Activated CD8-positive, alpha-beta T cell treated with anti-CD3 and anti-CD28 coated beads for 36 hours (primary cell): ENCODE results near the gene SPATA3. TPM values are rescaled to one million over a fixed set of nuclear protein-coding genes. Genes with fewer than 3 reads are reported as not detected.

Experiments used
- ATAC-seq: fragments of 200-7000 bp; cut with Tn5 transposase; one replicate; pipeline ENCODE4 v1.10.0; 2021; ENCODE audit warnings: mild to moderate bottlenecking, moderate library complexity
- CTCF ChIA-PET: fragments of 350-600 bp; sonication (Branson Sonifier 250); formaldehyde crosslinking; loops from one replicate; lab custom pipeline; 2021; ENCODE audit warnings: antibody characterized with exemption; lab: Charles Lee
- POLR2A ChIA-PET: fragments of 350-600 bp; sonication (Branson Sonifier 250); formaldehyde crosslinking; loops from one replicate; lab custom pipeline; 2021; ENCODE audit warnings: antibody characterized with exemption; lab: Charles Lee
- DNase-seq: peaks from one replicate; pipeline ENCODE4 v3.0.0-alpha.2; 2020
- H3K27ac Mint-ChIP-seq: one replicate; pipeline ENCODE4 v1.8.0; 2021; ENCODE audit warnings: mild to moderate bottlenecking, mixed read lengths
- H3K27me3 Mint-ChIP-seq: one replicate; pipeline ENCODE4 v1.8.0; 2021; ENCODE audit warnings: mixed read lengths
- H3K36me3 Mint-ChIP-seq: one replicate; pipeline ENCODE4 v1.8.0; 2021; ENCODE audit warnings: low read depth, mixed read lengths
- H3K4me1 Mint-ChIP-seq: one replicate; pipeline ENCODE4 v1.8.0; 2021; ENCODE audit warnings: low read depth, mixed read lengths
- H3K4me3 Mint-ChIP-seq: one replicate; pipeline ENCODE4 v1.8.0; 2021; ENCODE audit warnings: mild to moderate bottlenecking, moderate library complexity, mixed read lengths
- H3K9me3 Mint-ChIP-seq: one replicate; pipeline ENCODE4 v1.8.0; 2021; ENCODE audit warnings: mixed read lengths
- CTCF ChIP-seq: fragments of 200-600 bp; IDR thresholded peaks from one replicate; pipeline ENCODE4 v1.8.0; 2022; ENCODE audit warnings: antibody characterized with exemption, mild to moderate bottlenecking
- intact Hi-C: fragments of 100-400 bp; cut with micrococcal nuclease; formaldehyde crosslinking; loops from one replicate; pipeline ENCODE4 v1.10.0; 2022
- total RNA-seq, 2 experiments: library from RNA; stranded (reverse); gene quantifications; one replicate each; pipeline ENCODE4 v1.2.3, GENCODE V29; 2021

The SPATA3 gene
- total RNA-seq, 2 experiments from 2014 or later: 0.59 to 0.76 TPM

- ChIA-PET POLR2A (no interaction called here), CTCF (interaction anchor here (0.8 to 3.1 kb wide), 2 partner anchors 12 to 193 kb away, joined by 3 to 13 read pairs; no protein-coding TSS in a partner anchor)
- Mint-ChIP-seq H3K4me1 (no peaks in the 10 kb centered on the region), H3K27ac (no peak overlapping the region), H3K27me3 (peaks cover 44% of the 10 kb centered on the region), H3K9me3 (no peaks in the 10 kb centered on the region), H3K36me3 (no peaks in the 10 kb centered on the region), H3K4me3 (no peak overlapping the region)
- TF ChIP-seq CTCF: no peak
- no peak for DNase-seq
- no peak for ATAC-seq
- intact Hi-C loops: no loop called here
These were observed 45.3 kb downstream of the SPATA3 start for GRCh38 chr2:231041061-231041689.

GRCh38 chr2:231043796-231044195 is 47.9 kb downstream of the SPATA3 start:
- Mint-ChIP-seq H3K36me3 (no peaks in the 10 kb centered on the region), H3K9me3 (no peaks in the 10 kb centered on the region), H3K27me3 (peaks cover 29% of the 10 kb centered on the region), H3K4me3 (no peak overlapping the region), H3K4me1 (no peaks in the 10 kb centered on the region), H3K27ac (no peak overlapping the region)
- POLR2A ChIA-PET: no interaction called here
- CTCF ChIA-PET: interaction anchor here (1.0 to 1.2 kb wide), 2 partner anchors 9 to 16 kb away, joined by 3 to 6 read pairs; no protein-coding TSS in a partner anchor
- no peak for DNase-seq
- no peak for ATAC-seq
- no peak for TF ChIP-seq CTCF
- intact Hi-C loops: no loop called here

- Mint-ChIP-seq H3K27me3 (peaks cover 9% of the 10 kb centered on the region), H3K9me3 (no peaks in the 10 kb centered on the region), H3K27ac (no peak overlapping the region), H3K36me3 (no peaks in the 10 kb centered on the region), H3K4me1 (no peaks in the 10 kb centered on the region), H3K4me3 (no peak overlapping the region)
- ChIA-PET POLR2A (no interaction called here), CTCF (no interaction called here)
- TF ChIP-seq CTCF: no peak
- no peak for ATAC-seq
- intact Hi-C loops: no loop called here
- DNase-seq: no peak
These were observed 51.0 kb downstream of the SPATA3 start for GRCh38 chr2:231046916-231047273.

GRCh38 chr2:231047274-231047922 is 51.5 kb downstream of the SPATA3 start:
- ChIA-PET CTCF (interaction anchor here (0.8 to 3.2 kb wide), 2 partner anchors 60 to 358 kb away, joined by 3 to 11 read pairs; no protein-coding TSS in a partner anchor), POLR2A (no interaction called here)
- no peaks in the 10 kb centered on the region for H3K36me3 Mint-ChIP-seq

More at GRCh38 chr2:231047274-231047922, 51.5 kb downstream of the SPATA3 start:
- DNase-seq: no peak
- Mint-ChIP-seq H3K27me3 (peaks cover 6% of the 10 kb centered on the region), H3K4me3 (no peak overlapping the region), H3K4me1 (peaks cover 3% of the 10 kb centered on the region), H3K27ac (no peak overlapping the region), H3K9me3 (no peaks in the 10 kb centered on the region)
- ATAC-seq: no peak
- TF ChIP-seq CTCF: no peak
- intact Hi-C loops: no loop called here
